H1 (cell line): Measurements from ENCODE around the gene IGFBP3. TPM values are rescaled to one million over a fixed set of nuclear protein-coding genes. Genes with fewer than 3 reads are reported as not detected.

Experiments used
- CTCF ChIA-PET: fragments of 300-600 bp; sonication (Branson Sonifier 250); formaldehyde crosslinking; loops from one replicate; lab custom pipeline; 2021; ENCODE audit not compliant: partially characterized antibody; lab: Charles Lee
- POLR2A ChIA-PET: fragments of 300-600 bp; sonication (Branson Sonifier 250); formaldehyde crosslinking; loops from one replicate; lab custom pipeline; 2021; ENCODE audit warnings: inconsistent platforms; ENCODE audit not compliant: partially characterized antibody; lab: Charles Lee
- DNase-seq, 2 experiments: peaks; one replicate each; pipeline versions ENCODE4 v3.0.0 to v3.0.0-alpha.2; 2010 to 2022; ENCODE audit warnings: low spot score in 2 of 2, low read depth in 1 of 2, mixed read lengths in 1 of 2
- FAIRE-seq: peaks from 2 replicates; lab custom pipeline; 2011; peaks lifted over from hg19 to GRCh38; lab: Jason Lieb, UNC
- H2AFZ ChIP-seq: 2 replicates; pipeline ENCODE4 v1.8.1; 2012; ENCODE audit warnings: low read length, inconsistent platforms
- H2AK5ac ChIP-seq: 2 replicates; pipeline ENCODE4 v1.6.1; 2013; ENCODE audit warnings: low read depth, low read length
- H2BK120ac ChIP-seq: replicated peaks from 2 replicates; pipeline ENCODE3; 2013; ENCODE audit warnings: low read depth, low read length, inconsistent platforms
- H2BK12ac ChIP-seq: 2 replicates; pipeline ENCODE4 v1.6.1; 2013; ENCODE audit warnings: low read depth, low read length
- H2BK15ac ChIP-seq: 2 replicates; pipeline ENCODE4 v1.6.1; 2013; ENCODE audit warnings: low read length
- H2BK20ac ChIP-seq: 2 replicates; pipeline ENCODE4 v1.6.1; 2013; ENCODE audit warnings: low read length
- H2BK5ac ChIP-seq: 2 replicates; pipeline ENCODE4 v1.6.1; 2013; ENCODE audit warnings: low read depth, low read length
- H3K14ac ChIP-seq: 2 replicates; pipeline ENCODE4 v1.6.1; 2013; ENCODE audit warnings: inconsistent platforms; ENCODE audit not compliant: insufficient read length
- H3K18ac ChIP-seq: 2 replicates; pipeline ENCODE4 v1.6.1; 2013; ENCODE audit warnings: low read length; ENCODE audit errors: extremely low read depth
- H3K23ac ChIP-seq: 2 replicates; pipeline ENCODE4 v1.6.1; 2013; ENCODE audit warnings: inconsistent platforms; ENCODE audit not compliant: insufficient read length
- H3K23me2 ChIP-seq: 2 replicates; pipeline ENCODE4 v1.6.1; 2013; ENCODE audit warnings: low read depth, low read length
- H3K27ac ChIP-seq: 2 replicates; pipeline ENCODE4 v1.6.1; 2011; ENCODE audit warnings: low read depth, low read length, inconsistent platforms
- H3K27me3 ChIP-seq, 4 experiments: replicated peaks in 1 of 4; 1 replicate in 1 of 4; 2 replicates in 3 of 4; pipeline versions ENCODE4 v1.6.1 to v1.8.1; 2011 to 2013; ENCODE audit warnings: low read length in 3 of 4, mild to moderate bottlenecking in 3 of 4, inconsistent platforms in 2 of 4, mixed read lengths in 2 of 4, moderate library complexity in 1 of 4; ENCODE audit not compliant: control insufficient read depth in 3 of 4, insufficient read depth in 3 of 4; ENCODE audit errors: extremely low read depth in 1 of 4
- H3K36me3 ChIP-seq, 4 experiments: 2 replicates each; pipeline versions ENCODE4 v1.6.1 to v1.8.1; 2011 to 2013; ENCODE audit warnings: mild to moderate bottlenecking in 4 of 4, low read length in 3 of 4, moderate library complexity in 2 of 4, control low read depth in 1 of 4, inconsistent platforms in 1 of 4; ENCODE audit not compliant: insufficient read depth in 4 of 4, control insufficient read depth in 2 of 4
- H3K4ac ChIP-seq: replicated peaks from 2 replicates; pipeline ENCODE3; 2013; ENCODE audit warnings: low read length, low read depth, mixed read lengths, inconsistent platforms; ENCODE audit not compliant: insufficient read length
- H3K4me1 ChIP-seq, 4 experiments: replicated peaks in 1 of 4; 1 replicate in 1 of 4; 2 replicates in 3 of 4; pipeline versions ENCODE4 v1.6.1 to v1.8.1; 2011 to 2013; ENCODE audit warnings: low read length in 3 of 4, inconsistent platforms in 2 of 4, mixed read lengths in 1 of 4; ENCODE audit not compliant: insufficient read depth in 4 of 4, control insufficient read depth in 3 of 4
- H3K4me2 ChIP-seq, 2 experiments: 2 replicates each; pipeline versions ENCODE4 v1.6.1 to v1.8.1; 2011 to 2013; ENCODE audit warnings: low read depth in 2 of 2, low read length in 2 of 2, control low read depth in 1 of 2, inconsistent platforms in 1 of 2, mild to moderate bottlenecking in 1 of 2; ENCODE audit not compliant: insufficient read depth in 1 of 2
- H3K4me3 ChIP-seq, 4 experiments: fragments of 200-600, 300-600 bp in 1 of 4; sonication (generic), shearing (Covaris generic), sonication (Bioruptor Twin) in 1 of 4; 2 replicates each; pipeline versions ENCODE4 v1.5.1 to v1.8.1; 2011 to 2016; ENCODE audit warnings: low read length in 4 of 4, low read depth in 3 of 4, control low read depth in 2 of 4, inconsistent platforms in 2 of 4, mild to moderate bottlenecking in 2 of 4, mixed read lengths in 1 of 4, moderate library complexity in 1 of 4; ENCODE audit not compliant: insufficient read depth in 2 of 4; ENCODE audit errors: extremely low read depth in 1 of 4
- H3K56ac ChIP-seq: replicated peaks from 2 replicates; pipeline ENCODE3; 2013; ENCODE audit warnings: low read depth, mild to moderate bottlenecking, mixed read lengths, low read length, inconsistent platforms; ENCODE audit not compliant: insufficient read length
- H3K79me1 ChIP-seq: 2 replicates; pipeline ENCODE4 v1.6.1; 2013; ENCODE audit warnings: low read depth, low read length, control low read depth
- H3K79me2 ChIP-seq, 2 experiments: 2 replicates each; pipeline versions ENCODE4 v1.6.1 to v1.8.1; 2012 to 2013; ENCODE audit warnings: low read length in 2 of 2, mild to moderate bottlenecking in 2 of 2, inconsistent platforms in 1 of 2; ENCODE audit not compliant: insufficient read depth in 2 of 2, control insufficient read depth in 1 of 2
- H3K9ac ChIP-seq, 4 experiments: replicated peaks in 1 of 4; 1 replicate in 1 of 4; 2 replicates in 3 of 4; pipeline versions ENCODE4 v1.6.1 to v1.8.1; 2011 to 2013; ENCODE audit warnings: low read depth in 3 of 4, low read length in 3 of 4, control low read depth in 2 of 4, mild to moderate bottlenecking in 2 of 4, moderate library complexity in 2 of 4, inconsistent platforms in 1 of 4; ENCODE audit errors: extremely low read depth in 1 of 4
- H3K9me3 ChIP-seq, 2 experiments: 2 replicates each; pipeline versions ENCODE4 v1.6.1 to v1.8.1; 2012 to 2013; ENCODE audit warnings: mild to moderate bottlenecking in 2 of 2, moderate library complexity in 2 of 2, control low read depth in 1 of 2, inconsistent platforms in 1 of 2, low read depth in 1 of 2, low read length in 1 of 2, mixed read lengths in 1 of 2; ENCODE audit not compliant: insufficient read depth in 2 of 2
- H4K20me1 ChIP-seq, 2 experiments: replicated peaks in 1 of 2; 2 replicates each; pipeline versions ENCODE3 to v1.8.1; 2011 to 2013; ENCODE audit warnings: inconsistent platforms in 2 of 2, low read length in 2 of 2, mild to moderate bottlenecking in 1 of 2; ENCODE audit not compliant: insufficient read depth in 2 of 2, control insufficient read depth in 1 of 2
- H4K5ac ChIP-seq: 2 replicates; pipeline ENCODE4 v1.6.1; 2013; ENCODE audit warnings: low read length, low read depth, mixed read lengths, inconsistent platforms; ENCODE audit not compliant: insufficient read length
- H4K8ac ChIP-seq: 2 replicates; pipeline ENCODE4 v1.8.0; 2013; ENCODE audit warnings: mild to moderate bottlenecking, moderate library complexity, low read length, inconsistent platforms; ENCODE audit not compliant: insufficient read depth; ENCODE audit errors: extremely low read depth
- H4K91ac ChIP-seq: replicated peaks from 2 replicates; pipeline ENCODE3; 2013; ENCODE audit warnings: low read length, mixed read lengths, inconsistent platforms; ENCODE audit not compliant: insufficient read length
- CHD1 ChIP-seq: IDR thresholded peaks from 2 replicates; pipeline ENCODE4 v1.6.1; 2012; ENCODE audit warnings: low read depth, low read length, improper control_type of control experiment
- JUN ChIP-seq: IDR thresholded peaks from 2 replicates; pipeline ENCODE4 v1.6.1; 2011; ENCODE audit warnings: low read depth, mild to moderate bottlenecking, improper control_type of control experiment, low read length
- KDM5A ChIP-seq: fragments of 200-600 bp; IDR thresholded peaks from 2 replicates; pipeline ENCODE4 v1.7.1; 2012; ENCODE audit warnings: mild to moderate bottlenecking, low read length, inconsistent platforms, mixed read lengths
- SRF ChIP-seq: IDR thresholded peaks from 2 replicates; pipeline ENCODE4 v1.6.1; 2011; ENCODE audit warnings: mild to moderate bottlenecking, low read depth, low read length, moderate library complexity
- WGBS, 2 experiments: shearing (Covaris generic) in 1 of 2; methylation state at CpG; one replicate each; pipeline versions ENCODE4 v1.1.6 to v1.1.7; 2013 to 2015; ENCODE audit warnings: low lambda C conversion rate in 2 of 2, mixed read lengths in 2 of 2, inconsistent platforms in 1 of 2, low coverage in 1 of 2, missing lambda C conversion rate in 1 of 2; ENCODE audit not compliant: insufficient replicate concordance in 2 of 2, insufficient coverage in 1 of 2, insufficient read length in 1 of 2; ENCODE audit errors: extremely low coverage in 1 of 2, missing lambda C conversion rate in 1 of 2; 5-methylcytosine and 5-hydroxymethylcytosine counted together
- polyA plus RNA-seq, 7 experiments: library from polyadenylated mRNA; depleted of rRNA in 3 of 7; stranded (reverse) in 5 of 7; unstranded in 2 of 7; fragments of >200 nt in 5 of 7; fragments of 200-250 nt in 2 of 7; gene quantifications; 1 replicate in 5 of 7; 2 replicates in 1 of 7; 4 replicates in 1 of 7; pipeline versions ENCODE4 v1.2.1 to v1.2.3, GENCODE V29; 2011 to 2013; ENCODE audit warnings: missing spikeins in 2 of 7, mixed read lengths in 2 of 7
- total RNA-seq: library from RNA; stranded (reverse); fragmentation: NEBNext Ultra II Directional; extraction: Animal tissue kit (Norgen Biotek cat#: 25700); gene quantifications from 2 replicates; pipeline ENCODE4 v1.2.1, GENCODE V29; 2021

The IGFBP3 gene
- total and polyA plus RNA-seq, 2 of the 8 experiments (the other 6 are each of a cell fraction or from before 2014, with no cell fraction given): 5.5 to 12.1 TPM

DNA sequence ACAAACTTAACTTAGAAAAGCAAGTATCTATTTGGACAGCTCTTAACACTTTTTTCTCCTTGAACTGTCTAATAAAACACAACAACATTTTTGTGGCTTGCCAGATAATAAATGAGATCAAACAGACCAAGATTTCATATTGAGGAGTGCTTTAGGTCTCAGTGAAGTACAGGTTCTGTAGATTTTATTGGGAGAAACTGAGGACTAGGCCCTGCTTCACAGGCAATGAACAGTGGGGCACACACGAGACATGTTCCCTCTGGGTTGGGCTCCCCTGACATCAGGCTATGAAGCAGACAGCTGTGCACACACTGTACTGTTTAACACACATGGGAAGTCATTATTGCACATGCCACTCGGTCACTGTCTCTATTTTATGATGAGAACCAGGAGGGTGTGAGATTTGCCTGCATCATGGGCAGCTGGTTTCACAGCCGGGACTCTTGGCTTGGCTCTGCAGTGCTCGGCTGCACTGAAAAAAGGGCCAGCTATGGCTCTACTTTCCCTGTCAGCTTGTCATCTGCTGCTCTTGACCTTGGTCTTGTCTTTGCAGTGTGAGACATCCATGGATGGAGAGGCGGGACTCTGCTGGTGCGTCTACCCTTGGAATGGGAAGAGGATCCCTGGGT, 28.6 kb downstream of the IGFBP3 start:
- Histone ChIP-seq H3K4ac (no peak overlapping the region), H3K27ac (no peak overlapping the region), H3K36me3 (no peaks in the 10 kb centered on the region), H2AFZ (no peak overlapping the region), H4K20me1 (no peaks in the 10 kb centered on the region), H3K18ac (no peak overlapping the region), H3K4me1 (peaks cover 2 to 15% (median 9%) of the 10 kb centered on the region in 4 experiments), H4K8ac (no peak overlapping the region), H3K14ac (no peak overlapping the region), H3K79me2 (no peaks in the 10 kb centered on the region), H2AK5ac (no peak overlapping the region), H3K23ac (no peak overlapping the region), H3K79me1 (no peaks in the 10 kb centered on the region), H2BK5ac (no peak overlapping the region), H4K91ac (no peak overlapping the region), H4K5ac (no peak overlapping the region), H2BK120ac (no peak overlapping the region), H3K27me3 (peaks cover 21 to 34% (median 31%) of the 10 kb centered on the region in 4 experiments), H3K56ac (no peak overlapping the region), H3K4me3 (no peak overlapping the region), H3K9me3 (no peaks in the 10 kb centered on the region), H2BK12ac (no peak overlapping the region), H2BK20ac (no peak overlapping the region), H2BK15ac (no peak overlapping the region), H3K4me2 (no peak overlapping the region), H3K9ac (no peak overlapping the region), H3K23me2 (peaks cover 11% of the 10 kb centered on the region; the same call in 1 of the 2 replicates)
- ChIA-PET POLR2A (no interaction called here), CTCF (interaction anchor here (1.0 to 3.1 kb wide), 11 partner anchors 8 to 1288 kb away, joined by 3 to 20 read pairs (median 4); partner anchors contain the start of gene IGFBP3)
- FAIRE-seq: no peak
- 89% methylated on average over 6 of the region's 6 CpGs; no CpG with 5 or more reads in 1 of the 2 experiments for WGBS, 2 experiments
- no peak for TF ChIP-seq JUN
- TF ChIP-seq KDM5A: no peak
- no peak for TF ChIP-seq CHD1
- no peak for TF ChIP-seq SRF
- no peak for DNase-seq
